Measurements from ENCODE around the gene DHX35.

The DHX35 gene

DNA sequence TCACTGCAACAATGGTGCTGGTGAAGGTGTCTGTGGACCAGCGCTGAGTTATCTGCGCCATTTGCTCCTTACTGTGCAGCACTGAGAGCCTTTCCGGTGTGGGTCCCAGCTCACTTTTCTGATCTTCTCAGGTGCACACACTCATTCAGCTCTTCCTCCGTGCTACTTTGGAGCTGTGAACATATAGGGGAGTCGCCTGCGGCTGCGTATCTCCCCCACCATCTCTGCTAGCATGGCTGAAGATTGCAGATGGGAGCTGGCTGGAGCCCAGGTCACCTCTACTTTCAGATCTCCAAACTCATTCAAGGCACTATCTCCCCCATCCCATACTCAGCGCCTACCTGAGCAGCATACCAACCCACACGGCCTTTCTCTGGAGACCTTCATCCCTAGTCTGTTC is 96.9 kb downstream of the DHX35 start:
- H2AFZ ChIP-seq (ENCODE audit: low read length) = no peak overlapping the region
- H3K4me2 ChIP-seq (ENCODE audit: low read length) = no peak overlapping the region
- H4K20me1 ChIP-seq (ENCODE audit: insufficient read depth, low read length) = no peaks in the 10 kb centered on the region
- no peaks in the 10 kb centered on the region; the same call in 1 of the 2 replicates for H3K27me3 ChIP-seq (ENCODE audit: insufficient read depth, low read length)
- no peaks in the 10 kb centered on the region for H3K79me2 ChIP-seq (ENCODE audit: insufficient read depth, low read length)
- H3K9me2 ChIP-seq (ENCODE audit: low read depth, low read length) = no peaks in the 10 kb centered on the region
- no peak overlapping the region for H3K27ac ChIP-seq (ENCODE audit: low read depth, low read length, poor library complexity, severe bottlenecking)
- H3K9ac ChIP-seq (ENCODE audit: low read length) = no peak overlapping the region
- H3K9me3 ChIP-seq (ENCODE audit: low read length) = no peaks in the 10 kb centered on the region
- H3K4me1 ChIP-seq (ENCODE audit: insufficient read depth, low read length, severe bottlenecking) = no peaks in the 10 kb centered on the region
- no peaks in the 10 kb centered on the region for H3F3A ChIP-seq (ENCODE audit: insufficient read depth, low read length)
- H3K36me3 ChIP-seq (ENCODE audit: insufficient read depth, low read length) = no peaks in the 10 kb centered on the region
- TF ChIP-seq EZH2 (IDR thresholded peaks at IDR 0.05; ENCODE audit: borderline replicate concordance, low read length) (no peak), CTCF (IDR thresholded peaks at IDR 0.05; ENCODE audit: low read length) (no peak)
- no peak overlapping the region for H3K4me3 ChIP-seq (ENCODE audit: low read depth, low read length, poor library complexity, severe bottlenecking)

- Histone ChIP-seq H3K27ac (ENCODE audit: low read depth, low read length, poor library complexity, severe bottlenecking) (no peak overlapping the region), H3K9me3 (ENCODE audit: low read length) (no peaks in the 10 kb centered on the region), H3F3A (ENCODE audit: insufficient read depth, low read length) (no peaks in the 10 kb centered on the region), H3K4me3 (ENCODE audit: low read depth, low read length, poor library complexity, severe bottlenecking) (no peak overlapping the region), H3K4me1 (ENCODE audit: insufficient read depth, low read length, severe bottlenecking) (no peaks in the 10 kb centered on the region), H3K27me3 (ENCODE audit: insufficient read depth, low read length) (no peaks in the 10 kb centered on the region; the same call in 1 of the 2 replicates), H2AFZ (ENCODE audit: low read length) (no peak overlapping the region), H4K20me1 (ENCODE audit: insufficient read depth, low read length) (no peaks in the 10 kb centered on the region), H3K9ac (ENCODE audit: low read length) (no peak overlapping the region), H3K9me2 (ENCODE audit: low read depth, low read length) (no peaks in the 10 kb centered on the region), H3K79me2 (ENCODE audit: insufficient read depth, low read length) (no peaks in the 10 kb centered on the region), H3K4me2 (ENCODE audit: low read length) (no peak overlapping the region), H3K36me3 (ENCODE audit: insufficient read depth, low read length) (no peaks in the 10 kb centered on the region)
- no peak for TF ChIP-seq EZH2 (IDR thresholded peaks at IDR 0.05; ENCODE audit: borderline replicate concordance, low read length)
- peak; percentile 25; the same call in 1 of the 2 replicates for TF ChIP-seq CTCF (IDR thresholded peaks at IDR 0.05; ENCODE audit: low read length)
Measured at GRCh38 chr20:39066471-39067242, 104.5 kb downstream of the DHX35 start.

DNA sequence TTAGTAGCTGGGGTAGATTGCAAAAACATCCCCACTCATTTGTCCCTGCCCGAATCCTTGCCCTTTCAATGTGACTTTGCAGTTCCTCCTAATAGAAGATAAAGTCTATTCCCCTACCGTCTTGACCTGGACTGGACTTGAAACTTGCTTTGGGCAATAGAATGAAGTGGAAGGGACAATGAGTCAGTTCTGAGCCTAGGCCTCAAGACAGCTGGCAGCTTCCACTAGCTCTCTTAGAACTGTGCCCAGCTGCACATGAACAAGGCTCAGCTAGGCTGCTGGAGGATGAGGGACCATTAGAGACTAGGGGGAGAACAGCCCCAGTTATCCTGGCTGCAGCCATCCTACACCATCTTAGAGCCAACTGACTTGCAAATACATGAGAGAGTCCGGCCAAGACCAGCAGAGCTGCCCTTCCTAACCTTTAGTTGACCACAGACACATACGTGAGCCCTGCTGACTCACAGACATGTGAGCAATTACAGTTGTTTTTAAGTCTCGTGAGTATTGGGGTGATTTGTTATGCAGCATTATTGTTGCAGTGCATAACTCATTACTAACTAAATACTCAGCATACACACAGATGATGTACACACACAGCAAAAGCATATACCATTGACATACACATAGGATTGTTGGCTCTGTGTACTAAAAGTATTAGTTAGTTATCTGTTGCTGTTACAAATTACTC is 105.5 kb downstream of the DHX35 start:
- TF ChIP-seq EZH2 (IDR thresholded peaks at IDR 0.05; ENCODE audit: borderline replicate concordance, low read length) (no peak), CTCF (IDR thresholded peaks at IDR 0.05; ENCODE audit: low read length) (no peak)
- no peaks in the 10 kb centered on the region; the same call in 1 of the 2 replicates for H3K27me3 ChIP-seq (ENCODE audit: insufficient read depth, low read length)

More for the DNA sequence above, 105.5 kb downstream of the DHX35 start:
- Histone ChIP-seq H3K4me1 (ENCODE audit: insufficient read depth, low read length, severe bottlenecking) (no peaks in the 10 kb centered on the region), H3K9me2 (ENCODE audit: low read depth, low read length) (no peaks in the 10 kb centered on the region), H4K20me1 (ENCODE audit: insufficient read depth, low read length) (no peaks in the 10 kb centered on the region), H3K27ac (ENCODE audit: low read depth, low read length, poor library complexity, severe bottlenecking) (no peak overlapping the region), H3K4me2 (ENCODE audit: low read length) (no peak overlapping the region), H3K79me2 (ENCODE audit: insufficient read depth, low read length) (no peaks in the 10 kb centered on the region), H3F3A (ENCODE audit: insufficient read depth, low read length) (no peaks in the 10 kb centered on the region), H3K36me3 (ENCODE audit: insufficient read depth, low read length) (no peaks in the 10 kb centered on the region), H3K4me3 (ENCODE audit: low read depth, low read length, poor library complexity, severe bottlenecking) (no peak overlapping the region), H3K9me3 (ENCODE audit: low read length) (no peaks in the 10 kb centered on the region), H2AFZ (ENCODE audit: low read length) (no peak overlapping the region), H3K9ac (ENCODE audit: low read length) (no peak overlapping the region)

Measured in OCI-LY1 (cell line).